ENCODE data around the gene GRIN3B. TPM values are rescaled to one million over a fixed set of nuclear protein-coding genes. Genes with fewer than 3 reads are reported as not detected.

The GRIN3B gene
- total and polyA plus RNA-seq, 2 of the 8 experiments (the other 6 are each of a cell fraction or from before 2014, with no cell fraction given), result 0.45 to 1.0 TPM

DNA sequence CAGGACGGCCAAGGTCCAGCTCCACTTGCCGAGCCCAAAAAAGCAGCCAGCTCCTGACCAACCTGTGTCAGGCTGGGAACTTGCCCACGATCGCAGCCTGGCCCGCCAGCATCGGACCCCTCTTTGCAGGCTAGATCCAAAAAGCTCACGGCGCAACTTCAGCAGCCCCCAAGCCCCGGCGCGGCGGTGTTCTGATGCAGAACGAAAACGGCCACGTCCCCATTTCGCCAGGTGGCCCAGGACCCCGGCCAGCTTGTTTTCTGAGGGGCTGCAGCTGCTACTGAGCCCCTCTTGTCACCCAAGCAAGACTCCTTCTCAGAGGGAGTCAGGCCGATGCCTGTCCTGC, 19.4 kb downstream of the GRIN3B start:
- H3K36me3 ChIP-seq (ENCODE audit: control insufficient read depth in 2 of 4, insufficient read depth in 4 of 4, low read length in 3 of 4), result no peaks in the 10 kb centered on the region
- no peak overlapping the region for H4K8ac ChIP-seq (ENCODE audit: extremely low read depth, insufficient read depth, low read length)
- no peak overlapping the region for H3K4ac ChIP-seq (replicated peaks; ENCODE audit: insufficient read length, low read depth, low read length)
- peaks cover 0 to 37% (median 25%) of the 10 kb centered on the region in 4 experiments; a peak in 5 of 7 replicates for H3K4me1 ChIP-seq (replicated peaks in 1 of 4; ENCODE audit: control insufficient read depth in 3 of 4, insufficient read depth in 4 of 4, low read length in 3 of 4)
- no peak overlapping the region for H3K27ac ChIP-seq (ENCODE audit: low read depth, low read length)
- no peak overlapping the region for H2BK12ac ChIP-seq (ENCODE audit: low read depth, low read length)
- CTCF ChIA-PET (ENCODE audit: partially characterized antibody), result interaction anchor here (0.9 to 2.3 kb wide), 10 partner anchors 9 to 96 kb away, joined by 3 to 8 read pairs (median 4); no protein-coding TSS in a partner anchor
- no peak overlapping the region for H2BK15ac ChIP-seq (ENCODE audit: low read length)
- H3K27me3 ChIP-seq (replicated peaks in 1 of 4; ENCODE audit: control insufficient read depth in 3 of 4, extremely low read depth in 1 of 4, insufficient read depth in 3 of 4, low read length in 3 of 4), result no peaks in the 10 kb centered on the region
- 89% methylated on average over 18 of the region's 18 CpGs; no CpG with 5 or more reads in 1 of the 2 experiments for WGBS, 2 experiments (ENCODE audit: extremely low coverage in 1 of 2, insufficient coverage in 1 of 2, insufficient read length in 1 of 2, insufficient replicate concordance in 2 of 2, low coverage in 1 of 2, low lambda C conversion rate in 2 of 2, missing lambda C conversion rate in 1 of 2)
- no peak overlapping the region for H3K14ac ChIP-seq (ENCODE audit: insufficient read length)
- H3K18ac ChIP-seq (ENCODE audit: extremely low read depth, low read length), result no peak overlapping the region
- H3K79me1 ChIP-seq (ENCODE audit: low read depth, low read length), result peaks cover 24% of the 10 kb centered on the region
- no peak overlapping the region for H4K5ac ChIP-seq (ENCODE audit: insufficient read length, low read depth, low read length)
- POLR2A ChIA-PET (ENCODE audit: partially characterized antibody), result interaction anchor here (0.7 to 6.4 kb wide), 14 partner anchors 10 to 202 kb away, joined by 3 to 125 read pairs (median 4); partner anchors contain the start of genes ABCA7 and CNN2
- H3K4me2 ChIP-seq (ENCODE audit: insufficient read depth in 1 of 2, low read depth in 2 of 2, low read length in 2 of 2), result peak overlapping the region; percentile 93 to 98
- H2BK20ac ChIP-seq (ENCODE audit: low read length), result no peak overlapping the region
- H3K9ac ChIP-seq (replicated peaks in 1 of 4; ENCODE audit: extremely low read depth in 1 of 4, low read depth in 3 of 4, low read length in 3 of 4), result peak overlapping the region in 2 of 4 experiments; percentile 54 to 81; a peak in 3 of 7 replicates
- no peaks in the 10 kb centered on the region for H3K9me3 ChIP-seq (ENCODE audit: insufficient read depth in 2 of 2, low read depth in 1 of 2, low read length in 1 of 2)
- no peak for FAIRE-seq
- peak overlapping the region; percentile 84 to 97 (median 94) for H3K4me3 ChIP-seq (ENCODE audit: extremely low read depth in 1 of 4, insufficient read depth in 2 of 4, low read depth in 3 of 4, low read length in 4 of 4)
- H2AK5ac ChIP-seq (ENCODE audit: low read depth, low read length), result no peak overlapping the region
- DNase-seq (ENCODE audit: low read depth in 1 of 2, low spot score in 2 of 2), result no peak
- H4K20me1 ChIP-seq (replicated peaks in 1 of 2; ENCODE audit: control insufficient read depth in 1 of 2, insufficient read depth in 2 of 2, low read length in 2 of 2), result peaks cover 36 to 45% of the 10 kb centered on the region in 2 experiments
- H2BK5ac ChIP-seq (ENCODE audit: low read depth, low read length), result peak overlapping the region; percentile 97; the same call in 1 of the 2 replicates
- H3K56ac ChIP-seq (replicated peaks; ENCODE audit: insufficient read length, low read depth, low read length), result no peak overlapping the region
- H3K79me2 ChIP-seq (ENCODE audit: control insufficient read depth in 1 of 2, insufficient read depth in 2 of 2, low read length in 2 of 2), result peaks cover 36 to 63% of the 10 kb centered on the region in 2 experiments
- no peak overlapping the region for H2BK120ac ChIP-seq (replicated peaks; ENCODE audit: low read depth, low read length)
- H4K91ac ChIP-seq (replicated peaks; ENCODE audit: insufficient read length, low read length), result no peak overlapping the region
- peaks cover 9% of the 10 kb centered on the region for H3K23me2 ChIP-seq (ENCODE audit: low read depth, low read length)
- H2AFZ ChIP-seq (ENCODE audit: low read length), result no peak overlapping the region
- no peak overlapping the region for H3K23ac ChIP-seq (ENCODE audit: insufficient read length)
- TF ChIP-seq SAP30 (IDR thresholded peaks at IDR 0.05; ENCODE audit: insufficient read depth, insufficient replicate concordance, low read length) (no peak), CEBPB (IDR thresholded peaks at IDR 0.05; ENCODE audit: low read depth, low read length) (no peak)

Measured in H1 (cell line).